SK-N-SH (cell line): ENCODE measurements around the gene MYO1B. TPM values are rescaled to one million over a fixed set of nuclear protein-coding genes. Genes with fewer than 3 reads are reported as not detected.

Experiments
- CTCF ChIA-PET: fragments of 300-600, 350-600 bp; formaldehyde crosslinking; extraction: SDS; loops from one replicate; lab custom pipeline; 2021; lab: Yijun Ruan, JAX
- POLR2A ChIA-PET: fragments of 350-600 bp; sonication (Branson Sonifier 250); formaldehyde crosslinking; extraction: SDS; loops from one replicate; lab custom pipeline; 2020; ENCODE audit warnings: antibody characterized with exemption, inconsistent platforms; lab: Yijun Ruan, JAX
- DNase-seq: peaks from one replicate; pipeline ENCODE4 v3.0.0; 2012
- H2AFZ ChIP-seq: fragments of 200-600 bp; sonication (generic); 2 replicates; pipeline ENCODE4 v1.8.1; 2016; ENCODE audit warnings: antibody characterized with exemption, mild to moderate bottlenecking, low read depth
- H3F3A ChIP-seq: fragments of 200-600 bp; sonication (generic); replicated peaks from 2 replicates; pipeline ENCODE3; 2016; ENCODE audit warnings: antibody characterized with exemption, mild to moderate bottlenecking; ENCODE audit not compliant: insufficient read depth
- H3K27ac ChIP-seq, 2 experiments: fragments of 200-500 bp in 1 of 2; fragments of 200-600 bp in 1 of 2; sonication (Bioruptor generic) in 1 of 2; sonication (generic), shearing (Covaris generic) in 1 of 2; 2 replicates each; pipeline versions ENCODE4 v1.5.1 to v1.6.1; 2014 to 2016; ENCODE audit warnings: low read depth in 2 of 2, inconsistent platforms in 1 of 2, low read length in 1 of 2, mild to moderate bottlenecking in 1 of 2, mixed read lengths in 1 of 2
- H3K27me3 ChIP-seq: fragments of 200-600 bp; sonication (generic), shearing (Covaris generic); 2 replicates; pipeline ENCODE4 v1.6.1; 2016; ENCODE audit warnings: mixed run types; ENCODE audit not compliant: insufficient read depth
- H3K36me3 ChIP-seq, 2 experiments: fragments of 200-500 bp in 1 of 2; fragments of 200-600 bp in 1 of 2; sonication (Bioruptor generic) in 1 of 2; sonication (generic) in 1 of 2; replicated peaks in 1 of 2; 2 replicates each; pipeline versions ENCODE3 to v1.5.1; 2014 to 2016; ENCODE audit warnings: low read length in 1 of 2, mild to moderate bottlenecking in 1 of 2; ENCODE audit not compliant: insufficient read depth in 2 of 2, control insufficient read depth in 1 of 2
- H3K4me1 ChIP-seq, 2 experiments: fragments of 200-500 bp in 1 of 2; fragments of 200-600 bp in 1 of 2; sonication (Bioruptor generic) in 1 of 2; sonication (generic), shearing (Covaris generic) in 1 of 2; 2 replicates each; pipeline versions ENCODE4 v1.5.1 to v1.6.1; 2014 to 2016; ENCODE audit warnings: low read depth in 1 of 2, low read length in 1 of 2, mixed run types in 1 of 2; ENCODE audit not compliant: insufficient read depth in 2 of 2, control insufficient read depth in 1 of 2
- H3K4me2 ChIP-seq: fragments of 200-600 bp; sonication (generic), shearing (Covaris generic); 2 replicates; pipeline ENCODE4 v1.6.1; 2017; ENCODE audit warnings: mixed run types
- H3K4me3 ChIP-seq, 2 experiments: fragments of 200-500 bp in 1 of 2; fragments of 200-600 bp in 1 of 2; sonication (Bioruptor generic) in 1 of 2; sonication (generic), shearing (Covaris generic) in 1 of 2; 2 replicates each; pipeline versions ENCODE4 v1.5.1 to v1.8.1; 2014 to 2016; ENCODE audit warnings: low read depth in 2 of 2, inconsistent platforms in 1 of 2, low read length in 1 of 2, mild to moderate bottlenecking in 1 of 2, mixed read lengths in 1 of 2, moderate library complexity in 1 of 2
- H3K79me2 ChIP-seq: fragments of 200-600 bp; sonication (generic); 2 replicates; pipeline ENCODE4 v1.8.1; 2017; ENCODE audit warnings: mild to moderate bottlenecking; ENCODE audit not compliant: insufficient read depth
- H3K9ac ChIP-seq: fragments of 200-600 bp; sonication (generic); 2 replicates; pipeline ENCODE4 v1.6.1; 2017; ENCODE audit warnings: mixed run types
- H3K9me2 ChIP-seq: fragments of 200-600 bp; sonication (generic); 2 replicates; pipeline ENCODE4 v1.6.1; 2017; ENCODE audit warnings: mixed run types
- H3K9me3 ChIP-seq: fragments of 200-600 bp; sonication (generic); 2 replicates; pipeline ENCODE4 v1.6.1; 2017; ENCODE audit warnings: mixed run types, mild to moderate bottlenecking, moderate library complexity
- H4K20me1 ChIP-seq: fragments of 200-600 bp; sonication (generic); 2 replicates; pipeline ENCODE4 v1.6.1; 2017; ENCODE audit warnings: mild to moderate bottlenecking, mixed run types; ENCODE audit not compliant: insufficient read depth
- EP300 ChIP-seq, 2 experiments: IDR thresholded peaks; 2 replicates each; pipeline versions ENCODE4 v1.4.0 to v1.6.1; 2012; ENCODE audit warnings: borderline replicate concordance in 1 of 2, low read depth in 1 of 2, low read length in 1 of 2
- EZH2phosphoT487 ChIP-seq: fragments of 200-600 bp; sonication (generic); IDR thresholded peaks from 2 replicates; pipeline ENCODE4 v1.6.1; 2017; ENCODE audit warnings: low read depth, mixed run types, mild to moderate bottlenecking, antibody characterized with exemption, moderate library complexity, borderline replicate concordance
- FOSL2 ChIP-seq: IDR thresholded peaks from 2 replicates; pipeline ENCODE4 v1.4.0; 2012; ENCODE audit warnings: low read depth, mild to moderate bottlenecking, moderate library complexity, borderline replicate concordance
- GABPA ChIP-seq: IDR thresholded peaks from 2 replicates; pipeline ENCODE4 v1.4.0; 2012; ENCODE audit warnings: low read depth, mild to moderate bottlenecking
- IRF3 ChIP-seq: fragments of 150-350 bp; IDR thresholded peaks from 2 replicates; pipeline ENCODE4 v1.6.1; 2016; ENCODE audit warnings: mild to moderate bottlenecking, low read depth, low read length
- JUND ChIP-seq: IDR thresholded peaks from 2 replicates; pipeline ENCODE4 v1.4.0; 2012
- MEF2A ChIP-seq: IDR thresholded peaks from 2 replicates; pipeline ENCODE4 v1.4.0; 2012; ENCODE audit warnings: low read depth, borderline replicate concordance
- MXI1 ChIP-seq: IDR thresholded peaks from 2 replicates; pipeline ENCODE4 v1.6.1; 2012; ENCODE audit warnings: mild to moderate bottlenecking, low read depth, low read length, improper control_type of control experiment
- NRF1 ChIP-seq: IDR thresholded peaks from 2 replicates; pipeline ENCODE4 v1.6.1; 2012; ENCODE audit warnings: low read depth, mild to moderate bottlenecking, low read length
- POLR2AphosphoS5 ChIP-seq: IDR thresholded peaks from 2 replicates; pipeline ENCODE4 v1.6.1; 2012; ENCODE audit warnings: low read depth, low read length
- RAD21 ChIP-seq: IDR thresholded peaks from 2 replicates; pipeline ENCODE4 v1.6.1; 2012; ENCODE audit warnings: mild to moderate bottlenecking, low read length
- RCOR1 ChIP-seq: fragments of 150-350 bp; IDR thresholded peaks from 2 replicates; pipeline ENCODE4 v1.6.1; 2017; ENCODE audit warnings: antibody characterized with exemption, low read length
- RFX5 ChIP-seq: IDR thresholded peaks from 2 replicates; pipeline ENCODE4 v1.6.1; 2012; ENCODE audit warnings: mild to moderate bottlenecking, improper control_type of control experiment, low read length
- SIN3A ChIP-seq: IDR thresholded peaks from 2 replicates; pipeline ENCODE4 v1.6.1; 2012; ENCODE audit warnings: low read depth, mild to moderate bottlenecking, low read length, moderate library complexity, borderline replicate concordance
- TCF12 ChIP-seq: IDR thresholded peaks from 2 replicates; pipeline ENCODE4 v1.4.0; 2012
- TEAD4 ChIP-seq: IDR thresholded peaks from 2 replicates; pipeline ENCODE4 v1.4.0; 2012; ENCODE audit warnings: mild to moderate bottlenecking, borderline replicate concordance; ENCODE audit not compliant: insufficient read depth
- ZBTB33 ChIP-seq: IDR thresholded peaks from 2 replicates; pipeline ENCODE4 v1.4.0; 2012; ENCODE audit warnings: low read depth, borderline replicate concordance
- WGBS: methylation state at CpG from one replicate; pipeline ENCODE4 v1.1.6; 2017; ENCODE audit warnings: low lambda C conversion rate; 5-methylcytosine and 5-hydroxymethylcytosine counted together
- polyA plus RNA-seq, 3 experiments: library from polyadenylated mRNA; depleted of rRNA; stranded (reverse); fragments of >200 nt; gene quantifications; 2 replicates each; pipeline ENCODE4 v1.2.3, GENCODE V29; 2012

MYO1B gene
- polyA plus RNA-seq, 1 of the 3 experiments (the other 2 are of a cell fraction) = 20.2 TPM

- ChIA-PET POLR2A (interaction anchor here (0.6 kb wide), 1 partner anchor 114 kb away, joined by 3 read pairs; no protein-coding TSS in a partner anchor), CTCF (interaction anchor here (0.6 to 1.9 kb wide), 4 partner anchors 50 to 249 kb away, joined by 3 to 8 read pairs (median 4); no protein-coding TSS in a partner anchor)
- Histone ChIP-seq H3K9me2 (no peaks in the 10 kb centered on the region), H3K27ac (no peak overlapping the region), H3F3A (no peaks in the 10 kb centered on the region), H2AFZ (no peak overlapping the region), H3K36me3 (no peaks in the 10 kb centered on the region), H3K4me1 (peaks cover 38 to 52% of the 10 kb centered on the region in 2 experiments), H3K9ac (no peak overlapping the region), H3K9me3 (no peaks in the 10 kb centered on the region), H3K4me3 (no peak overlapping the region), H3K4me2 (no peak overlapping the region), H4K20me1 (peaks cover 75% of the 10 kb centered on the region), H3K27me3 (no peaks in the 10 kb centered on the region), H3K79me2 (peaks cover 100% of the 10 kb centered on the region)
- DNase-seq = no peak
- no peak for TF ChIP-seq MXI1
- TF ChIP-seq JUND = no peak
- TF ChIP-seq RCOR1 = no peak
- TF ChIP-seq TEAD4 = no peak
- no peak for TF ChIP-seq NRF1
- TF ChIP-seq EP300 (IDR thresholded peaks at IDR 0.05; ENCODE audit: borderline replicate concordance in 1 of 2, low read depth in 1 of 2, low read length in 1 of 2) = no peak
- no peak for TF ChIP-seq RFX5
- TF ChIP-seq POLR2AphosphoS5 = no peak
- no peak for TF ChIP-seq GABPA
- TF ChIP-seq TCF12 = no peak
- no peak for TF ChIP-seq MEF2A
- no peak for TF ChIP-seq ZBTB33
- TF ChIP-seq IRF3 = no peak
- no peak for TF ChIP-seq SIN3A
- no peak for TF ChIP-seq EZH2phosphoT487
- TF ChIP-seq FOSL2 = no peak
- no peak for TF ChIP-seq RAD21
- WGBS = 97% methylated on average over 2 of the region's 2 CpGs
Measured at GRCh38 chr2:191252699-191253098, 7.5 kb downstream of the MYO1B start.
